Suprapubic skin (tissue), 4 donors: ENCODE measurements around the gene PPP6R2.

Source experiments
- POLR2A ChIP-seq, 2 donors: fragments of 450-650 bp; IDR thresholded peaks; one replicate each; pipeline ENCODE4 v1.6.1; 2017; ENCODE audit warnings: antibody characterized with exemption in 2 of 2, mild to moderate bottlenecking in 2 of 2, moderate library complexity in 2 of 2
- POLR2AphosphoS5 ChIP-seq, 3 donors: sonication (generic); formaldehyde crosslinking; IDR thresholded peaks; one replicate each; pipeline ENCODE4 v1.6.1; 2017; ENCODE audit warnings: antibody characterized with exemption in 3 of 3
- TF ChIP-seq, protein P1 (sequence below), 2 donors: fragments of 200-600 bp in 1 of 2; fragments of 450-650 bp in 1 of 2; sonication (generic) in 1 of 2; IDR thresholded peaks; one replicate each; pipeline ENCODE4 v1.5.1; 2016 to 2019; ENCODE audit warnings: antibody characterized with exemption in 2 of 2, mild to moderate bottlenecking in 1 of 2, moderate library complexity in 1 of 2

GRCh38 chr22:50329236-50329635, 13.9 kb upstream of the PPP6R2 start:
- TF ChIP-seq, protein P1, sequence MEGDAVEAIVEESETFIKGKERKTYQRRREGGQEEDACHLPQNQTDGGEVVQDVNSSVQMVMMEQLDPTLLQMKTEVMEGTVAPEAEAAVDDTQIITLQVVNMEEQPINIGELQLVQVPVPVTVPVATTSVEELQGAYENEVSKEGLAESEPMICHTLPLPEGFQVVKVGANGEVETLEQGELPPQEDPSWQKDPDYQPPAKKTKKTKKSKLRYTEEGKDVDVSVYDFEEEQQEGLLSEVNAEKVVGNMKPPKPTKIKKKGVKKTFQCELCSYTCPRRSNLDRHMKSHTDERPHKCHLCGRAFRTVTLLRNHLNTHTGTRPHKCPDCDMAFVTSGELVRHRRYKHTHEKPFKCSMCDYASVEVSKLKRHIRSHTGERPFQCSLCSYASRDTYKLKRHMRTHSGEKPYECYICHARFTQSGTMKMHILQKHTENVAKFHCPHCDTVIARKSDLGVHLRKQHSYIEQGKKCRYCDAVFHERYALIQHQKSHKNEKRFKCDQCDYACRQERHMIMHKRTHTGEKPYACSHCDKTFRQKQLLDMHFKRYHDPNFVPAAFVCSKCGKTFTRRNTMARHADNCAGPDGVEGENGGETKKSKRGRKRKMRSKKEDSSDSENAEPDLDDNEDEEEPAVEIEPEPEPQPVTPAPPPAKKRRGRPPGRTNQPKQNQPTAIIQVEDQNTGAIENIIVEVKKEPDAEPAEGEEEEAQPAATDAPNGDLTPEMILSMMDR (IDR thresholded peaks at IDR 0.05) = no peak
- no peak for TF ChIP-seq POLR2AphosphoS5 (IDR thresholded peaks at IDR 0.05)
- no peak for TF ChIP-seq POLR2A (IDR thresholded peaks at IDR 0.05)
